Measurements from ENCODE around the gene YWHAB.

The YWHAB gene

DNA sequence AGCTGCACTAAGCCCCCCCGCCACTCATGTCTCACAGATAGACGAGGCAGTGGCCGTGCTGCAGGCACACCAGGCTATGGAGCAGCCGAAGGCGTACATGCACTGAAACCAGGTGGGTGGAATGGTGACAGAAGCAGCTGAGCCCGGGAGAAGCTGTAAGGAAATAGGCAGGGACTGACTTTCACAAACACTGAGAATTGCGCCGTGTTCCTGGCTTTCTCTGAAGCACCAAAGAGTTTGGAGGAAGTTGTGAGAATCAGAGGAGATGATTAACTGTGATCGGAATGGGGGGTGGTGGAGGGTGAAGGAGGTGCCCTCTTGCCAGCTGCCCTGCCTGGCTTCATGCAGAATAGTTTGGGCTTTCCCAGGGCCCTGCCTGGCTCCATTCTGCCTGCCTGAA is 53.1 kb downstream of the YWHAB start:
- TF ChIP-seq CTCF (IDR thresholded peaks at IDR 0.05; ENCODE audit: control insufficient read depth, extremely low read depth, insufficient read depth): no peak
- no peak for DNase-seq (ENCODE audit: low read depth)
- no peak overlapping the region for H3K4me3 ChIP-seq (ENCODE audit: low read depth, low read length)

DNA sequence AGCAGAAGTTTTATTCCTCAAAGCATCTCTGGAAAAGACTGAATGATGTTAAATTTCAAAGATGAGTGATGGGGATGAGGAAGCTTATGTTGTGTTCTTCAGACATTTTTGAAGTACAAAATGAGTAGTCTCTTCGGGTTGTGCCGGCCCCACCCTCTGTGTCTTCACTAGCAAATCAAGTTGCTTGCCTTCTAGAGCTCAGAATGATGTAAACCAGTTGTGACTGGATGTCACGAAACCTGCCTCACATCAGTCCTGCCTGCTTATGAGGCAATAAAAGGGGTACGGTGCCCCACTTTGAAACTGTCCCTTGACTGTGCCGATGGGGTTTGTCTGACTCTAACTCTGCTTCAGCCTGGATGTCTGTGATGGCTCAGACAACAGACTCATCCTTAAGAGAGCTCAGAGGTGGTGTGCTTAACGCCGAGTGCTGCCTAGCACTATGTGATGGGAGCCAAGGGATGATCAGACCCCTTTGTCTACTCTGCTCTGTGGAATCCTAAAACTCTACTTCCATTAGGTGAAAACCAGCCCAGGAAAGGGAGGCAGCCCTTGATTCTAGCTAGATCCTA is 55.7 kb downstream of the YWHAB start:
- TF ChIP-seq CTCF (IDR thresholded peaks at IDR 0.05; ENCODE audit: control insufficient read depth, extremely low read depth, insufficient read depth): no peak

GRCh38 chr20:44942264-44942973 is 56.9 kb downstream of the YWHAB start:
- 0 out of 2 replicates have a peak, but pooled peaks have one; percentile 3 for TF ChIP-seq CTCF (IDR thresholded peaks at IDR 0.05; ENCODE audit: control insufficient read depth, extremely low read depth, insufficient read depth)
- no peak overlapping the region for H3K4me3 ChIP-seq (ENCODE audit: low read depth, low read length)
- no peak for DNase-seq (ENCODE audit: low read depth)

More for the DNA sequence above, 55.7 kb downstream of the YWHAB start:
- H3K4me3 ChIP-seq (ENCODE audit: low read depth, low read length): no peak overlapping the region
- DNase-seq (ENCODE audit: low read depth): no peak

DNA sequence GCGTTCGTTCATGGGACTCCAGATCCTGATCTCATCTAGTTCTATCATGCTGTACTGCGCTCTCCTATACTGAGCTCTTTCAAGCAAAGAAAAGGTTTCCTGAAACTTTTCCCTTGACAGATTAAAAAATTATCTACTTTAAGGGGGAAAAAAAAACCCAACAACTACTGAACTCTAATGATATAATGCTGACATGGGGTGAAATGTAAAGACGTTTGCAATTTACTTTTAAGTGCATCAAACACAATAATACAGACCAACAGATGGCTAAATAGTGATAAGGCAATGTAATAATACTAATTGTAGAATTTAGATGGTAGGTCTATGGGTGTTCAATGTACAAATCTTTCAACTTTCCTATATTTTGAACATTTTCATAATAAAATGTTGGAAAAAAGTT is 58.3 kb downstream of the YWHAB start:
- no peak for TF ChIP-seq CTCF (IDR thresholded peaks at IDR 0.05; ENCODE audit: control insufficient read depth, extremely low read depth, insufficient read depth)
- no peak overlapping the region for H3K4me3 ChIP-seq (ENCODE audit: low read depth, low read length)
- no peak for DNase-seq (ENCODE audit: low read depth)

- DNase-seq (ENCODE audit: low read depth): no peak
- no peak overlapping the region for H3K4me3 ChIP-seq (ENCODE audit: low read depth, low read length)
- no peak for TF ChIP-seq CTCF (IDR thresholded peaks at IDR 0.05; ENCODE audit: control insufficient read depth, extremely low read depth, insufficient read depth)
Observed at GRCh38 chr20:44945261-44945660, 59.8 kb downstream of the YWHAB start.

GRCh38 chr20:44946271-44946852 is 60.9 kb downstream of the YWHAB start:
- no peak overlapping the region for H3K4me3 ChIP-seq (ENCODE audit: low read depth, low read length)
- DNase-seq (ENCODE audit: low read depth): no peak
- no peak for TF ChIP-seq CTCF (IDR thresholded peaks at IDR 0.05; ENCODE audit: control insufficient read depth, extremely low read depth, insufficient read depth)
